H1 (cell line): ENCODE measurements around the gene ZNF615. TPM values are rescaled to one million over a fixed set of nuclear protein-coding genes. Genes with fewer than 3 reads are reported as not detected.

Experiments
- CTCF ChIA-PET: fragments of 300-600 bp; sonication (Branson Sonifier 250); formaldehyde crosslinking; loops from one replicate; lab custom pipeline; 2021; ENCODE audit not compliant: partially characterized antibody; lab: Charles Lee
- POLR2A ChIA-PET: fragments of 300-600 bp; sonication (Branson Sonifier 250); formaldehyde crosslinking; loops from one replicate; lab custom pipeline; 2021; ENCODE audit warnings: inconsistent platforms; ENCODE audit not compliant: partially characterized antibody; lab: Charles Lee
- DNase-seq, 2 experiments: peaks; one replicate each; pipeline versions ENCODE4 v3.0.0 to v3.0.0-alpha.2; 2010 to 2022; ENCODE audit warnings: low spot score in 2 of 2, low read depth in 1 of 2, mixed read lengths in 1 of 2
- FAIRE-seq: peaks from 2 replicates; lab custom pipeline; 2011; peaks lifted over from hg19 to GRCh38; lab: Jason Lieb, UNC
- H2AFZ ChIP-seq: 2 replicates; pipeline ENCODE4 v1.8.1; 2012; ENCODE audit warnings: low read length, inconsistent platforms
- H2AK5ac ChIP-seq: 2 replicates; pipeline ENCODE4 v1.6.1; 2013; ENCODE audit warnings: low read depth, low read length
- H2BK120ac ChIP-seq: replicated peaks from 2 replicates; pipeline ENCODE3; 2013; ENCODE audit warnings: low read depth, low read length, inconsistent platforms
- H2BK12ac ChIP-seq: 2 replicates; pipeline ENCODE4 v1.6.1; 2013; ENCODE audit warnings: low read depth, low read length
- H2BK15ac ChIP-seq: 2 replicates; pipeline ENCODE4 v1.6.1; 2013; ENCODE audit warnings: low read length
- H2BK20ac ChIP-seq: 2 replicates; pipeline ENCODE4 v1.6.1; 2013; ENCODE audit warnings: low read length
- H2BK5ac ChIP-seq: 2 replicates; pipeline ENCODE4 v1.6.1; 2013; ENCODE audit warnings: low read depth, low read length
- H3K14ac ChIP-seq: 2 replicates; pipeline ENCODE4 v1.6.1; 2013; ENCODE audit warnings: inconsistent platforms; ENCODE audit not compliant: insufficient read length
- H3K18ac ChIP-seq: 2 replicates; pipeline ENCODE4 v1.6.1; 2013; ENCODE audit warnings: low read length; ENCODE audit errors: extremely low read depth
- H3K23ac ChIP-seq: 2 replicates; pipeline ENCODE4 v1.6.1; 2013; ENCODE audit warnings: inconsistent platforms; ENCODE audit not compliant: insufficient read length
- H3K23me2 ChIP-seq: 2 replicates; pipeline ENCODE4 v1.6.1; 2013; ENCODE audit warnings: low read depth, low read length
- H3K27ac ChIP-seq: 2 replicates; pipeline ENCODE4 v1.6.1; 2011; ENCODE audit warnings: low read depth, low read length, inconsistent platforms
- H3K27me3 ChIP-seq, 4 experiments: replicated peaks in 1 of 4; 1 replicate in 1 of 4; 2 replicates in 3 of 4; pipeline versions ENCODE4 v1.6.1 to v1.8.1; 2011 to 2013; ENCODE audit warnings: low read length in 3 of 4, mild to moderate bottlenecking in 3 of 4, inconsistent platforms in 2 of 4, mixed read lengths in 2 of 4, moderate library complexity in 1 of 4; ENCODE audit not compliant: control insufficient read depth in 3 of 4, insufficient read depth in 3 of 4; ENCODE audit errors: extremely low read depth in 1 of 4
- H3K36me3 ChIP-seq, 4 experiments: 2 replicates each; pipeline versions ENCODE4 v1.6.1 to v1.8.1; 2011 to 2013; ENCODE audit warnings: mild to moderate bottlenecking in 4 of 4, low read length in 3 of 4, moderate library complexity in 2 of 4, control low read depth in 1 of 4, inconsistent platforms in 1 of 4; ENCODE audit not compliant: insufficient read depth in 4 of 4, control insufficient read depth in 2 of 4
- H3K4ac ChIP-seq: replicated peaks from 2 replicates; pipeline ENCODE3; 2013; ENCODE audit warnings: low read length, low read depth, mixed read lengths, inconsistent platforms; ENCODE audit not compliant: insufficient read length
- H3K4me1 ChIP-seq, 4 experiments: replicated peaks in 1 of 4; 1 replicate in 1 of 4; 2 replicates in 3 of 4; pipeline versions ENCODE4 v1.6.1 to v1.8.1; 2011 to 2013; ENCODE audit warnings: low read length in 3 of 4, inconsistent platforms in 2 of 4, mixed read lengths in 1 of 4; ENCODE audit not compliant: insufficient read depth in 4 of 4, control insufficient read depth in 3 of 4
- H3K4me2 ChIP-seq, 2 experiments: 2 replicates each; pipeline versions ENCODE4 v1.6.1 to v1.8.1; 2011 to 2013; ENCODE audit warnings: low read depth in 2 of 2, low read length in 2 of 2, control low read depth in 1 of 2, inconsistent platforms in 1 of 2, mild to moderate bottlenecking in 1 of 2; ENCODE audit not compliant: insufficient read depth in 1 of 2
- H3K4me3 ChIP-seq, 4 experiments: fragments of 200-600, 300-600 bp in 1 of 4; sonication (generic), shearing (Covaris generic), sonication (Bioruptor Twin) in 1 of 4; 2 replicates each; pipeline versions ENCODE4 v1.5.1 to v1.8.1; 2011 to 2016; ENCODE audit warnings: low read length in 4 of 4, low read depth in 3 of 4, control low read depth in 2 of 4, inconsistent platforms in 2 of 4, mild to moderate bottlenecking in 2 of 4, mixed read lengths in 1 of 4, moderate library complexity in 1 of 4; ENCODE audit not compliant: insufficient read depth in 2 of 4; ENCODE audit errors: extremely low read depth in 1 of 4
- H3K56ac ChIP-seq: replicated peaks from 2 replicates; pipeline ENCODE3; 2013; ENCODE audit warnings: low read depth, mild to moderate bottlenecking, mixed read lengths, low read length, inconsistent platforms; ENCODE audit not compliant: insufficient read length
- H3K79me1 ChIP-seq: 2 replicates; pipeline ENCODE4 v1.6.1; 2013; ENCODE audit warnings: low read depth, low read length, control low read depth
- H3K79me2 ChIP-seq, 2 experiments: 2 replicates each; pipeline versions ENCODE4 v1.6.1 to v1.8.1; 2012 to 2013; ENCODE audit warnings: low read length in 2 of 2, mild to moderate bottlenecking in 2 of 2, inconsistent platforms in 1 of 2; ENCODE audit not compliant: insufficient read depth in 2 of 2, control insufficient read depth in 1 of 2
- H3K9ac ChIP-seq, 4 experiments: replicated peaks in 1 of 4; 1 replicate in 1 of 4; 2 replicates in 3 of 4; pipeline versions ENCODE4 v1.6.1 to v1.8.1; 2011 to 2013; ENCODE audit warnings: low read depth in 3 of 4, low read length in 3 of 4, control low read depth in 2 of 4, mild to moderate bottlenecking in 2 of 4, moderate library complexity in 2 of 4, inconsistent platforms in 1 of 4; ENCODE audit errors: extremely low read depth in 1 of 4
- H3K9me3 ChIP-seq, 2 experiments: 2 replicates each; pipeline versions ENCODE4 v1.6.1 to v1.8.1; 2012 to 2013; ENCODE audit warnings: mild to moderate bottlenecking in 2 of 2, moderate library complexity in 2 of 2, control low read depth in 1 of 2, inconsistent platforms in 1 of 2, low read depth in 1 of 2, low read length in 1 of 2, mixed read lengths in 1 of 2; ENCODE audit not compliant: insufficient read depth in 2 of 2
- H4K20me1 ChIP-seq, 2 experiments: replicated peaks in 1 of 2; 2 replicates each; pipeline versions ENCODE3 to v1.8.1; 2011 to 2013; ENCODE audit warnings: inconsistent platforms in 2 of 2, low read length in 2 of 2, mild to moderate bottlenecking in 1 of 2; ENCODE audit not compliant: insufficient read depth in 2 of 2, control insufficient read depth in 1 of 2
- H4K5ac ChIP-seq: 2 replicates; pipeline ENCODE4 v1.6.1; 2013; ENCODE audit warnings: low read length, low read depth, mixed read lengths, inconsistent platforms; ENCODE audit not compliant: insufficient read length
- H4K8ac ChIP-seq: 2 replicates; pipeline ENCODE4 v1.8.0; 2013; ENCODE audit warnings: mild to moderate bottlenecking, moderate library complexity, low read length, inconsistent platforms; ENCODE audit not compliant: insufficient read depth; ENCODE audit errors: extremely low read depth
- H4K91ac ChIP-seq: replicated peaks from 2 replicates; pipeline ENCODE3; 2013; ENCODE audit warnings: low read length, mixed read lengths, inconsistent platforms; ENCODE audit not compliant: insufficient read length
- BCL11A ChIP-seq, 2 experiments: IDR thresholded peaks; one replicate each; pipeline ENCODE4 v1.6.1; 2011; ENCODE audit warnings: low read depth in 2 of 2, low read length in 2 of 2, mild to moderate bottlenecking in 2 of 2
- CHD2 ChIP-seq: IDR thresholded peaks from 2 replicates; pipeline ENCODE4 v1.6.1; 2012; ENCODE audit warnings: low read length, improper control_type of control experiment
- HDAC2 ChIP-seq, 2 experiments: fragments of 300-600 bp in 1 of 2; sonication (generic) in 1 of 2; IDR thresholded peaks; 2 replicates each; pipeline ENCODE4 v1.6.1; 2011 to 2012; ENCODE audit warnings: low read depth in 2 of 2, low read length in 2 of 2, mild to moderate bottlenecking in 2 of 2, moderate library complexity in 2 of 2, borderline replicate concordance in 1 of 2, inconsistent platforms in 1 of 2
- JUND ChIP-seq: IDR thresholded peaks from 2 replicates; pipeline ENCODE4 v1.6.1; 2011; ENCODE audit warnings: mild to moderate bottlenecking, improper control_type of control experiment, low read length
- KDM1A ChIP-seq: fragments of 200-600, 300-600 bp; sonication (generic); IDR thresholded peaks from 2 replicates; pipeline ENCODE4 v1.7.1; 2016; ENCODE audit warnings: mild to moderate bottlenecking, low read length, borderline replicate concordance
- KDM4A ChIP-seq: IDR thresholded peaks from one replicate; pipeline ENCODE4 v1.7.1; 2012; ENCODE audit warnings: low read depth, mild to moderate bottlenecking, moderate library complexity, low read length, inconsistent platforms; ENCODE audit not compliant: severe bottlenecking
- KDM5A ChIP-seq: fragments of 200-600 bp; IDR thresholded peaks from 2 replicates; pipeline ENCODE4 v1.7.1; 2012; ENCODE audit warnings: mild to moderate bottlenecking, low read length, inconsistent platforms, mixed read lengths
- MAFK ChIP-seq: IDR thresholded peaks from 2 replicates; pipeline ENCODE4 v1.6.1; 2012; ENCODE audit warnings: low read depth, mild to moderate bottlenecking, improper control_type of control experiment, low read length
- SIN3A ChIP-seq, 2 experiments: IDR thresholded peaks in 1 of 2; conservative IDR thresholded peaks in 1 of 2; 2 replicates each; pipeline ENCODE4 v1.6.1; 2011 to 2012; ENCODE audit warnings: low read length in 2 of 2, improper control_type of control experiment in 1 of 2, low read depth in 1 of 2, mild to moderate bottlenecking in 1 of 2
- SP1 ChIP-seq: IDR thresholded peaks from 2 replicates; pipeline ENCODE4 v1.6.1; 2011; ENCODE audit warnings: low read depth, low read length
- SRF ChIP-seq: IDR thresholded peaks from 2 replicates; pipeline ENCODE4 v1.6.1; 2011; ENCODE audit warnings: mild to moderate bottlenecking, low read depth, low read length, moderate library complexity
- WGBS, 2 experiments: shearing (Covaris generic) in 1 of 2; methylation state at CpG; one replicate each; pipeline versions ENCODE4 v1.1.6 to v1.1.7; 2013 to 2015; ENCODE audit warnings: low lambda C conversion rate in 2 of 2, mixed read lengths in 2 of 2, inconsistent platforms in 1 of 2, low coverage in 1 of 2, missing lambda C conversion rate in 1 of 2; ENCODE audit not compliant: insufficient replicate concordance in 2 of 2, insufficient coverage in 1 of 2, insufficient read length in 1 of 2; ENCODE audit errors: extremely low coverage in 1 of 2, missing lambda C conversion rate in 1 of 2; 5-methylcytosine and 5-hydroxymethylcytosine counted together
- polyA plus RNA-seq, 7 experiments: library from polyadenylated mRNA; depleted of rRNA in 3 of 7; stranded (reverse) in 5 of 7; unstranded in 2 of 7; fragments of >200 nt in 5 of 7; fragments of 200-250 nt in 2 of 7; gene quantifications; 1 replicate in 5 of 7; 2 replicates in 1 of 7; 4 replicates in 1 of 7; pipeline versions ENCODE4 v1.2.1 to v1.2.3, GENCODE V29; 2011 to 2013; ENCODE audit warnings: missing spikeins in 2 of 7, mixed read lengths in 2 of 7
- total RNA-seq: library from RNA; stranded (reverse); fragmentation: NEBNext Ultra II Directional; extraction: Animal tissue kit (Norgen Biotek cat#: 25700); gene quantifications from 2 replicates; pipeline ENCODE4 v1.2.1, GENCODE V29; 2021

Gene ZNF615
- total and polyA plus RNA-seq, 2 of the 8 experiments (the other 6 are each of a cell fraction or from before 2014, with no cell fraction given) = 2.8 to 7.5 TPM

- peak within 1 kb of the TSS; percentile 96 for H2BK12ac ChIP-seq
- FAIRE-seq = no peak
- peaks cover 0 to 25% of the 10 kb centered on the region in 2 experiments; a peak in 3 of 4 replicates for H3K79me2 ChIP-seq
- no peak within 1 kb of the TSS for H2BK15ac ChIP-seq
- H4K5ac ChIP-seq = peak within 1 kb of the TSS; percentile 65
- H3K79me1 ChIP-seq = no peaks in the 10 kb centered on the region
- H4K20me1 ChIP-seq = no peaks in the 10 kb centered on the region
- peak within 1 kb of the TSS; percentile 63 for H3K4ac ChIP-seq
- no peak within 1 kb of the TSS for H3K14ac ChIP-seq
- peak within 1 kb of the TSS; percentile 90 for H3K56ac ChIP-seq
- H3K36me3 ChIP-seq = peaks cover 6 to 55% (median 24%) of the 10 kb centered on the region in 4 experiments; a peak in 7 of 8 replicates
- no peak within 1 kb of the TSS for H2BK120ac ChIP-seq
- 1% methylated on average over 52 of the region's 53 CpGs; no CpG with 5 or more reads in 1 of the 2 experiments for WGBS, 2 experiments
- ChIA-PET POLR2A (interaction anchor here (0.6 to 2.0 kb wide), 11 partner anchors 10 to 161 kb away, joined by 3 to 9 read pairs (median 5); partner anchors contain the start of genes ZNF432, ZNF615 and ZNF616), CTCF (no interaction called here)
- H3K27me3 ChIP-seq = no peaks in the 10 kb centered on the region
- H3K9me3 ChIP-seq = peaks cover 15 to 16% of the 10 kb centered on the region in 2 experiments
- H3K9ac ChIP-seq = peak within 1 kb of the TSS; percentile 54 to 98 (median 93)
- peak within 1 kb of the TSS; percentile 47 to 79 for H3K4me2 ChIP-seq
- H3K18ac ChIP-seq = peak within 1 kb of the TSS; percentile 98
- H3K4me1 ChIP-seq = peaks cover 0 to 4% (median 1%) of the 10 kb centered on the region in 4 experiments; a peak in 4 of 7 replicates
- peaks cover 3% of the 10 kb centered on the region; the same call in 1 of the 2 replicates for H3K23me2 ChIP-seq
- peak within 1 kb of the TSS; percentile 94 for H3K27ac ChIP-seq
- DNase-seq = peak in 1 of 2 experiments; percentile 95
- peak within 1 kb of the TSS; percentile 88 to 100 (median 96) for H3K4me3 ChIP-seq
- H3K23ac ChIP-seq = no peak within 1 kb of the TSS
- H2AFZ ChIP-seq = peak within 1 kb of the TSS; percentile 98
- H4K8ac ChIP-seq = peak within 1 kb of the TSS; percentile 99; the same call in 1 of the 2 replicates
- H4K91ac ChIP-seq = peak within 1 kb of the TSS; percentile 85
- 0 out of 2 replicates have a peak within 1 kb of the TSS, but pooled peaks have one; percentile 76 for H2BK20ac ChIP-seq
- peak within 1 kb of the TSS; percentile 95 for H2BK5ac ChIP-seq
- H2AK5ac ChIP-seq = no peak within 1 kb of the TSS
- TF ChIP-seq HDAC2 (IDR thresholded peaks at IDR 0.05; ENCODE audit: borderline replicate concordance in 1 of 2, low read depth in 2 of 2, low read length in 2 of 2) = peak in 1 of 2 experiments; percentile 92; a peak in 2 of 4 replicates
- no peak for TF ChIP-seq MAFK
- no peak for TF ChIP-seq SP1
- TF ChIP-seq SIN3A (conservative IDR thresholded peaks at IDR 0.05 in 1 of 2, IDR thresholded peaks at IDR 0.05 in 1 of 2; ENCODE audit: low read depth in 1 of 2, low read length in 2 of 2) = peak; percentile 90 to 96; a peak in 2 of 4 replicates
- no peak for TF ChIP-seq KDM1A
- TF ChIP-seq KDM5A = peak; percentile 91
- TF ChIP-seq KDM4A = peak; percentile 100
- peak; percentile 84 for TF ChIP-seq SRF
- TF ChIP-seq JUND = no peak
- no peak for TF ChIP-seq BCL11A (IDR thresholded peaks at IDR 0.05; ENCODE audit: low read depth in 2 of 2, low read length in 2 of 2)
- peak; percentile 93 for TF ChIP-seq CHD2
These were observed 20.2 kb upstream of the ZNF615 start, which contains the start of gene ZNF614 for GRCh38 chr19:52028027-52028779. TSS of gene ZNF614 (minus strand) at chr19:52028379. CDS start at chr19:52025745, 2,634 bp downstream.
